Mesenchymal stem cell (in vitro differentiated cells and primary cell): Measurements from ENCODE around the gene VSTM2L.

Experiments used
- DNase-seq: peaks from one replicate; pipeline ENCODE4 v3.0.0-alpha.2; 2013
- H2AFZ ChIP-seq: one replicate; pipeline ENCODE4 v1.6.1; 2013; ENCODE audit warnings: low read depth, mild to moderate bottlenecking, control low read depth, inconsistent platforms, low read length, moderate library complexity
- H2AK5ac ChIP-seq: 2 replicates; pipeline ENCODE4 v1.6.1; 2013; ENCODE audit warnings: low read length, moderate library complexity, mild to moderate bottlenecking, inconsistent platforms; ENCODE audit not compliant: severe bottlenecking
- H2BK120ac ChIP-seq: one replicate; pipeline ENCODE4 v1.6.1; 2013; ENCODE audit warnings: low read depth, mild to moderate bottlenecking, inconsistent platforms, low read length, moderate library complexity
- H2BK12ac ChIP-seq, 2 experiments: one replicate each; pipeline ENCODE4 v1.6.1; 2013; ENCODE audit warnings: inconsistent platforms in 2 of 2, low read length in 2 of 2, mild to moderate bottlenecking in 2 of 2, moderate library complexity in 2 of 2, control low read depth in 1 of 2
- H2BK15ac ChIP-seq: one replicate; pipeline ENCODE4 v1.6.1; 2013; ENCODE audit warnings: mild to moderate bottlenecking, low read depth, inconsistent platforms; ENCODE audit not compliant: poor library complexity, severe bottlenecking
- H2BK5ac ChIP-seq: 2 replicates; pipeline ENCODE4 v1.6.1; 2013; ENCODE audit warnings: low read depth, mild to moderate bottlenecking, low read length, control low read depth, inconsistent platforms; ENCODE audit not compliant: poor library complexity, severe bottlenecking
- H3K14ac ChIP-seq, 2 experiments: one replicate each; pipeline ENCODE4 v1.6.1; 2013; ENCODE audit warnings: inconsistent platforms in 2 of 2, low read length in 2 of 2, control low read depth in 1 of 2, mild to moderate bottlenecking in 1 of 2, moderate library complexity in 1 of 2
- H3K18ac ChIP-seq, 2 experiments: one replicate each; pipeline ENCODE4 v1.6.1; 2013; ENCODE audit warnings: inconsistent platforms in 2 of 2, low read length in 2 of 2, control low read depth in 1 of 2, low read depth in 1 of 2, mild to moderate bottlenecking in 1 of 2
- H3K23ac ChIP-seq, 2 experiments: one replicate each; pipeline ENCODE4 v1.6.1; 2013; ENCODE audit warnings: inconsistent platforms in 2 of 2, low read length in 2 of 2, mild to moderate bottlenecking in 2 of 2, moderate library complexity in 2 of 2, control low read depth in 1 of 2
- H3K27ac ChIP-seq: 2 replicates; pipeline ENCODE4 v1.5.1; 2013; ENCODE audit warnings: mild to moderate bottlenecking, moderate library complexity, low read length, control low read depth, inconsistent platforms; ENCODE audit not compliant: poor library complexity, severe bottlenecking
- H3K27me3 ChIP-seq, 2 experiments: 2 replicates each; pipeline versions ENCODE4 v1.6.1 to v1.7.0; 2013; ENCODE audit warnings: low read length in 2 of 2, mild to moderate bottlenecking in 2 of 2, moderate library complexity in 2 of 2, control low read depth in 1 of 2, inconsistent platforms in 1 of 2; ENCODE audit not compliant: control insufficient read depth in 1 of 2, insufficient read depth in 1 of 2
- H3K36me3 ChIP-seq, 2 experiments: 2 replicates each; pipeline versions ENCODE4 v1.6.1 to v1.7.0; 2013; ENCODE audit warnings: low read length in 2 of 2, control low read depth in 1 of 2, inconsistent platforms in 1 of 2, low read depth in 1 of 2, mild to moderate bottlenecking in 1 of 2; ENCODE audit not compliant: insufficient read depth in 2 of 2, control insufficient read depth in 1 of 2
- H3K4ac ChIP-seq, 2 experiments: one replicate each; pipeline ENCODE4 v1.6.1; 2013; ENCODE audit warnings: inconsistent platforms in 2 of 2, low read length in 2 of 2, mild to moderate bottlenecking in 2 of 2, moderate library complexity in 2 of 2, control low read depth in 1 of 2, low read depth in 1 of 2
- H3K4me1 ChIP-seq: 2 replicates; pipeline ENCODE4 v1.6.1; 2013; ENCODE audit warnings: low read depth, low read length, control low read depth; ENCODE audit not compliant: control insufficient read depth, insufficient read depth
- H3K4me2 ChIP-seq: 2 replicates; pipeline ENCODE4 v1.6.1; 2013; ENCODE audit warnings: low read length, mild to moderate bottlenecking, inconsistent platforms; ENCODE audit not compliant: poor library complexity, severe bottlenecking
- H3K4me3 ChIP-seq, 2 experiments: 2 replicates each; pipeline versions ENCODE4 v1.5.1 to v1.7.0; 2013; ENCODE audit warnings: low read length in 2 of 2, mild to moderate bottlenecking in 2 of 2, control low read depth in 1 of 2, low read depth in 1 of 2; ENCODE audit not compliant: insufficient read depth in 1 of 2
- H3K79me1 ChIP-seq: replicated peaks from 2 replicates; pipeline ENCODE4 v1.6.1; 2013; ENCODE audit warnings: mild to moderate bottlenecking, control low read depth, low read length, inconsistent platforms; ENCODE audit not compliant: poor library complexity, severe bottlenecking
- H3K9ac ChIP-seq: 2 replicates; pipeline ENCODE4 v1.7.0; 2013; ENCODE audit warnings: mild to moderate bottlenecking, low read length, moderate library complexity
- H3K9me3 ChIP-seq: 2 replicates; pipeline ENCODE4 v1.7.0; 2013; ENCODE audit warnings: mild to moderate bottlenecking, low read length; ENCODE audit not compliant: control insufficient read depth
- H4K8ac ChIP-seq: one replicate; pipeline ENCODE4 v1.6.1; 2013; ENCODE audit warnings: inconsistent platforms, mild to moderate bottlenecking, low read length, moderate library complexity
- H4K91ac ChIP-seq: one replicate; pipeline ENCODE4 v1.6.1; 2013; ENCODE audit warnings: mild to moderate bottlenecking, low read length, inconsistent platforms
- WGBS: methylation state at CpG from one replicate; pipeline ENCODE4 v1.1.7; 2013; ENCODE audit warnings: mixed read lengths; 5-methylcytosine and 5-hydroxymethylcytosine counted together

Gene VSTM2L

GRCh38 chr20:37986873-37987601 is 84.1 kb downstream of the VSTM2L start:
- no peak overlapping the region for H2BK120ac ChIP-seq
- no peak overlapping the region for H3K9ac ChIP-seq
- H4K8ac ChIP-seq, result no peak overlapping the region
- no peak overlapping the region for H2BK12ac ChIP-seq
- 91% methylated on average over 9 of the region's 9 CpGs for WGBS
- no peak overlapping the region for H3K27ac ChIP-seq
- peaks cover 16 to 54% of the 10 kb centered on the region in 2 experiments for H3K36me3 ChIP-seq
- H3K4me2 ChIP-seq, result no peak overlapping the region
- no peak overlapping the region for H3K18ac ChIP-seq
- H2AFZ ChIP-seq, result no peak overlapping the region
- H2AK5ac ChIP-seq, result no peak overlapping the region
- no peak overlapping the region for H4K91ac ChIP-seq
- H3K4me3 ChIP-seq, result no peak overlapping the region
- DNase-seq, result no peak
- H3K14ac ChIP-seq, result no peak overlapping the region
- H2BK15ac ChIP-seq, result no peak overlapping the region
- peaks cover 2% of the 10 kb centered on the region for H3K79me1 ChIP-seq
- H3K23ac ChIP-seq, result no peak overlapping the region
- H3K4me1 ChIP-seq, result peaks cover 6% of the 10 kb centered on the region
- no peak overlapping the region for H2BK5ac ChIP-seq
- no peaks in the 10 kb centered on the region for H3K27me3 ChIP-seq
- H3K9me3 ChIP-seq, result no peaks in the 10 kb centered on the region
- H3K4ac ChIP-seq, result no peak overlapping the region

GRCh38 chr20:37987602-37988290 is 84.8 kb downstream of the VSTM2L start:
- H3K18ac ChIP-seq, result no peak overlapping the region
- H2BK120ac ChIP-seq, result no peak overlapping the region
- DNase-seq, result no peak
- H2BK12ac ChIP-seq, result no peak overlapping the region
- no peak overlapping the region for H2AK5ac ChIP-seq
- no peak overlapping the region for H3K4ac ChIP-seq
- H3K4me2 ChIP-seq, result no peak overlapping the region
- H4K8ac ChIP-seq, result peak overlapping the region; percentile 31
- no peaks in the 10 kb centered on the region for H3K27me3 ChIP-seq
- 80% methylated on average over 12 of the region's 12 CpGs for WGBS
- H3K14ac ChIP-seq, result no peak overlapping the region
- no peak overlapping the region for H3K4me3 ChIP-seq
- H3K23ac ChIP-seq, result no peak overlapping the region
- H3K4me1 ChIP-seq, result peaks cover 8% of the 10 kb centered on the region
- H2AFZ ChIP-seq, result no peak overlapping the region
- no peaks in the 10 kb centered on the region for H3K9me3 ChIP-seq
- no peak overlapping the region for H4K91ac ChIP-seq
- H3K27ac ChIP-seq, result no peak overlapping the region
- peaks cover 2% of the 10 kb centered on the region for H3K79me1 ChIP-seq
- H3K9ac ChIP-seq, result no peak overlapping the region
- peaks cover 16 to 54% of the 10 kb centered on the region in 2 experiments for H3K36me3 ChIP-seq
- no peak overlapping the region for H2BK15ac ChIP-seq
- H2BK5ac ChIP-seq, result no peak overlapping the region

GRCh38 chr20:37988306-37988954 is 85.5 kb downstream of the VSTM2L start:
- no peak overlapping the region for H3K14ac ChIP-seq
- H3K4me2 ChIP-seq, result no peak overlapping the region
- peak; percentile 40 for DNase-seq
- H3K27ac ChIP-seq, result no peak overlapping the region
- peaks cover 2% of the 10 kb centered on the region for H3K79me1 ChIP-seq
- H2BK15ac ChIP-seq, result no peak overlapping the region
- H3K4me3 ChIP-seq, result no peak overlapping the region
- H3K9me3 ChIP-seq, result no peaks in the 10 kb centered on the region
- peaks cover 10% of the 10 kb centered on the region for H3K4me1 ChIP-seq
- no peak overlapping the region for H3K4ac ChIP-seq
- no peak overlapping the region for H2BK120ac ChIP-seq
- no peak overlapping the region for H4K8ac ChIP-seq
- no peak overlapping the region for H2AFZ ChIP-seq
- H3K36me3 ChIP-seq, result peaks cover 11 to 47% of the 10 kb centered on the region in 2 experiments
- 78% methylated on average over 5 of the region's 5 CpGs for WGBS
- H3K18ac ChIP-seq, result no peak overlapping the region
- H3K9ac ChIP-seq, result no peak overlapping the region
- no peak overlapping the region for H3K23ac ChIP-seq
- no peak overlapping the region for H4K91ac ChIP-seq
- no peak overlapping the region for H2BK12ac ChIP-seq
- no peak overlapping the region for H2AK5ac ChIP-seq
- H2BK5ac ChIP-seq, result no peak overlapping the region
- no peaks in the 10 kb centered on the region for H3K27me3 ChIP-seq
